ENCODE results near the gene SUSD1. TPM values are rescaled to one million over a fixed set of nuclear protein-coding genes. Genes with fewer than 3 reads are reported as not detected.

SUSD1 gene
- total RNA-seq, 1 experiment from 2014 or later = 15.3 TPM

Other genes starting within 250 kb of the SUSD1 start
- gene PTBP3, start 158.3 kb upstream of the SUSD1 start, total RNA-seq (2021; ENCODE audit: unreplicated experiment) = 82.5 TPM
- 32.2 TPM for gene HSDL2, start 204.8 kb upstream of the SUSD1 start, total RNA-seq (2021; ENCODE audit: unreplicated experiment)